Astrocyte (in vitro differentiated cells and primary cell): ENCODE results near the gene DSE.

Experiments used
- EZH2 ChIP-seq: IDR thresholded peaks from 2 replicates; pipeline ENCODE4 v1.6.1; 2012; ENCODE audit warnings: mild to moderate bottlenecking, low read length, inconsistent platforms; ENCODE audit not compliant: insufficient read depth
- TF ChIP-seq, protein P1 (sequence below): IDR thresholded peaks from 2 replicates; pipeline ENCODE4 v1.5.1; 2011; ENCODE audit warnings: low read depth, mild to moderate bottlenecking, inconsistent platforms, low read length, moderate library complexity; ENCODE audit not compliant: insufficient read depth

DNA sequence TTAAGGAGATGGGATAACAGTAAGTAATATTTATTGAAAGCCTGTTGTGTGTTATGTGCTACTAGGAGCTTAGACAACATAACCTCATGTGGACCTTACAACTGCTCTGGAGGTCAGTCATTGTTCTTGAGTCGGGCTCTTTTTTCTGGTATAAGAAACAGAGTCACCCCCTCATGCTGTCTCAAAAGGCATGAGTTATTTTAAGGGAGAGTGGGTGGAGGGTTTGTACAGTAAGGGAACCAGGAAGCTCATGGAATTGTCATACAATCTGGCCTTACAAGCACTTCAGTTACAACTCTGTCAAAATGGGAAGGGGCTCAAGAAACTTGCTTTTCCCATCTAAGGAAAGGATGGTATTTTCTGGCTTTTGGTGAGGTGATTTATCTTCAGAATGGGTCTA is 16.5 kb upstream of the DSE start:
- TF ChIP-seq, protein P1, sequence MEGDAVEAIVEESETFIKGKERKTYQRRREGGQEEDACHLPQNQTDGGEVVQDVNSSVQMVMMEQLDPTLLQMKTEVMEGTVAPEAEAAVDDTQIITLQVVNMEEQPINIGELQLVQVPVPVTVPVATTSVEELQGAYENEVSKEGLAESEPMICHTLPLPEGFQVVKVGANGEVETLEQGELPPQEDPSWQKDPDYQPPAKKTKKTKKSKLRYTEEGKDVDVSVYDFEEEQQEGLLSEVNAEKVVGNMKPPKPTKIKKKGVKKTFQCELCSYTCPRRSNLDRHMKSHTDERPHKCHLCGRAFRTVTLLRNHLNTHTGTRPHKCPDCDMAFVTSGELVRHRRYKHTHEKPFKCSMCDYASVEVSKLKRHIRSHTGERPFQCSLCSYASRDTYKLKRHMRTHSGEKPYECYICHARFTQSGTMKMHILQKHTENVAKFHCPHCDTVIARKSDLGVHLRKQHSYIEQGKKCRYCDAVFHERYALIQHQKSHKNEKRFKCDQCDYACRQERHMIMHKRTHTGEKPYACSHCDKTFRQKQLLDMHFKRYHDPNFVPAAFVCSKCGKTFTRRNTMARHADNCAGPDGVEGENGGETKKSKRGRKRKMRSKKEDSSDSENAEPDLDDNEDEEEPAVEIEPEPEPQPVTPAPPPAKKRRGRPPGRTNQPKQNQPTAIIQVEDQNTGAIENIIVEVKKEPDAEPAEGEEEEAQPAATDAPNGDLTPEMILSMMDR, result no peak
- no peak for TF ChIP-seq EZH2
